ENCODE measurements around the gene SYNPO2.

GRCh38 chr4:119100655-119101054 lies 212.0 kb downstream of the SYNPO2 start:
- TF ChIP-seq, protein P1, sequence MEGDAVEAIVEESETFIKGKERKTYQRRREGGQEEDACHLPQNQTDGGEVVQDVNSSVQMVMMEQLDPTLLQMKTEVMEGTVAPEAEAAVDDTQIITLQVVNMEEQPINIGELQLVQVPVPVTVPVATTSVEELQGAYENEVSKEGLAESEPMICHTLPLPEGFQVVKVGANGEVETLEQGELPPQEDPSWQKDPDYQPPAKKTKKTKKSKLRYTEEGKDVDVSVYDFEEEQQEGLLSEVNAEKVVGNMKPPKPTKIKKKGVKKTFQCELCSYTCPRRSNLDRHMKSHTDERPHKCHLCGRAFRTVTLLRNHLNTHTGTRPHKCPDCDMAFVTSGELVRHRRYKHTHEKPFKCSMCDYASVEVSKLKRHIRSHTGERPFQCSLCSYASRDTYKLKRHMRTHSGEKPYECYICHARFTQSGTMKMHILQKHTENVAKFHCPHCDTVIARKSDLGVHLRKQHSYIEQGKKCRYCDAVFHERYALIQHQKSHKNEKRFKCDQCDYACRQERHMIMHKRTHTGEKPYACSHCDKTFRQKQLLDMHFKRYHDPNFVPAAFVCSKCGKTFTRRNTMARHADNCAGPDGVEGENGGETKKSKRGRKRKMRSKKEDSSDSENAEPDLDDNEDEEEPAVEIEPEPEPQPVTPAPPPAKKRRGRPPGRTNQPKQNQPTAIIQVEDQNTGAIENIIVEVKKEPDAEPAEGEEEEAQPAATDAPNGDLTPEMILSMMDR (IDR thresholded peaks at IDR 0.05): no peak
- TF ChIP-seq POLR2A (IDR thresholded peaks at IDR 0.05): no peak
